Measurements from ENCODE around the gene ZNF71.

- TF ChIP-seq EZH2 (IDR thresholded peaks at IDR 0.05; ENCODE audit: low read length, missing control alignments) = no peak
- TF ChIP-seq CTCF (conservative IDR thresholded peaks at IDR 0.05 in 1 of 2, IDR thresholded peaks at IDR 0.05 in 1 of 2; ENCODE audit: low read depth in 1 of 2, low read length in 2 of 2) = no peak
Observed at GRCh38 chr19:56670961-56671612, 76.0 kb downstream of the ZNF71 start.

All from fibroblast of lung (primary cell).